HG02970 (cell line): ENCODE data around the gene TCF7.

ENCODE experiments used
- ATAC-seq: cut with Tn5 transposase; IDR thresholded peaks from one replicate; pipeline ENCODE4 v1.9.1; 2021; ENCODE audit warnings: mild to moderate bottlenecking, moderate library complexity, moderate number of reproducible peaks; ENCODE audit not compliant: unreplicated experiment, low FRiP score

Gene TCF7

GRCh38 chr5:134088994-134089560 lies 25.4 kb upstream of the TCF7 start:
- no peak for ATAC-seq

DNA sequence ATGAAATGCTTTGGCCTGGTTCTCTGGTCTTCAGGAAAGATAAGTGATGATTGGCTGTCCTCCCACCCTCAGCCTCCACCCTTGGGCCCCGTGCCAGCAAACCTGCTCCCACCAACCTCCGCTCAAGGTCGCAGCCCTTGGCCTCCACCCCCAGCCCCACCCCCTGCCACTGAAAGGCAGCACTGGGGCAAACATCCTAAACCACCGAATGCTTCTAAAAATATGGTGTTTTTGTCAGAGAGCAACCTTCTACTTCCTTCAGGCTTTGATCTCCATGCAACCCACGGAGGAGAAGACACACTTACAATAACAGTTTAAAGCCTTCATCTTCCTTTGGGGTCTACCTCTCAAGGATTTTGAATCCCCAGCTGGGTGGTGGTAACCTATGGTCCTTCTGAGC lies 24.0 kb upstream of the TCF7 start:
- ATAC-seq = no peak

- no peak for ATAC-seq
Measured at GRCh38 chr5:134091626-134092121, 22.8 kb upstream of the TCF7 start.

DNA sequence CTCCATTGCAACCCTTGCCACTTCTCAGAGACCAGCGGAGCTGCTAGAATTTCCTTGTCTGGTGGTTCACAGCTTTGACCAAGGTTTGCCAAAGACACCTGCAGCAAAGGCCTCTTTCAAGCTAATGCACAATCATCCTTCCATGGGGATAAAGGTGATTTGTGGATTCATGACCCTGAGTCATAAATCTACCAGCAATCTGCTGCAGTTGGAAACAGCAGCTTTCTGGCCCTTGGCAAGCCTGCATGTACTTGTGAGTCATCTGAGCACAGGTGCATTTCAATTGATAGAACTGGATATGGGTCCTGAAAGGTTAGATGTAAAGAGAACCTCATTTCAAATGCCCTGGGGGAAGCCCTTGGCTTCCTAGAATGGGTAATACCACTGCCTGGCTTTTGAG lies 21.6 kb upstream of the TCF7 start:
- no peak for ATAC-seq

- no peak for ATAC-seq
Measured at GRCh38 chr5:134093351-134093750, 21.1 kb upstream of the TCF7 start.

- no peak for ATAC-seq
Measured at GRCh38 chr5:134095293-134095692, 19.2 kb upstream of the TCF7 start.

DNA sequence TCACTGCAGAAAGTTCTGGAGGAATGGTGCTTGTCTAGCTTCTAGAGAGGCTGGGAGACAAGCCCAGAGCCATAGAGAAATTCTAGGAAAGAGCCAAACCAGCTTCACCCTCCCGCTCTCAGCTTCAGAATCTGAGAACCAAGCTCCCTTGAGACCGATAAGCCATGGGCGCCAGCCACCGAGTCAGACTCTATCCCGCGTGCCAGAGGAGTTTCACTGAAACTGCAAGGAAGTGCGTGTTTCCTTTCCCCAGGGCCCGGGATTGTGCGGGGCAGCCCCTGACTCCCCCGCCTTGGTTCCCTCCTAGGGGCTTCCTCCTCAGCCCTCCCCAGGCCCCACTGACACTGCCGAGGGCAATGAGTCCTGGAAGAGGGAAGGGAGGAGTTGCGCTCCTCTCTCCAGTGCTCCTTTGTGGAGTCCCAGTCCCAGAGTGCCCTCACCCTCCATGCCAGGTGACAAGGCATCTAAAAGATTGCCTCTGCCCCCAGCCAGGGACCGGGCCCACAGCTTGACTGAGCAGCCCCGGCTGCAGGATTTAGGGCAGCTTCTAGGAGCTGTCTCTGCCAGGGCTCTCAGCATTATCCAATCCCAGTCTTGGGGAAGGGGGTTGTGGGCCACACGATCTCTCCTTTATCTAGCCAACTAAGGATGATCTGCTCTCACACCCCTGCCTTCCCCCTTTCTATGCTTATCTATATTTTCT lies 18.4 kb upstream of the TCF7 start:
- no peak for ATAC-seq

GRCh38 chr5:134097211-134097749 lies 17.2 kb upstream of the TCF7 start:
- ATAC-seq = no peak

- ATAC-seq = no peak
Measured at GRCh38 chr5:134098690-134099089, 15.8 kb upstream of the TCF7 start.

- no peak for ATAC-seq
Measured at GRCh38 chr5:134099288-134099872, 15.1 kb upstream of the TCF7 start.

GRCh38 chr5:134099939-134100282 lies 14.6 kb upstream of the TCF7 start:
- ATAC-seq = no peak

- peak; percentile 56 for ATAC-seq
Measured at GRCh38 chr5:134100283-134101091, 14.0 kb upstream of the TCF7 start.

DNA sequence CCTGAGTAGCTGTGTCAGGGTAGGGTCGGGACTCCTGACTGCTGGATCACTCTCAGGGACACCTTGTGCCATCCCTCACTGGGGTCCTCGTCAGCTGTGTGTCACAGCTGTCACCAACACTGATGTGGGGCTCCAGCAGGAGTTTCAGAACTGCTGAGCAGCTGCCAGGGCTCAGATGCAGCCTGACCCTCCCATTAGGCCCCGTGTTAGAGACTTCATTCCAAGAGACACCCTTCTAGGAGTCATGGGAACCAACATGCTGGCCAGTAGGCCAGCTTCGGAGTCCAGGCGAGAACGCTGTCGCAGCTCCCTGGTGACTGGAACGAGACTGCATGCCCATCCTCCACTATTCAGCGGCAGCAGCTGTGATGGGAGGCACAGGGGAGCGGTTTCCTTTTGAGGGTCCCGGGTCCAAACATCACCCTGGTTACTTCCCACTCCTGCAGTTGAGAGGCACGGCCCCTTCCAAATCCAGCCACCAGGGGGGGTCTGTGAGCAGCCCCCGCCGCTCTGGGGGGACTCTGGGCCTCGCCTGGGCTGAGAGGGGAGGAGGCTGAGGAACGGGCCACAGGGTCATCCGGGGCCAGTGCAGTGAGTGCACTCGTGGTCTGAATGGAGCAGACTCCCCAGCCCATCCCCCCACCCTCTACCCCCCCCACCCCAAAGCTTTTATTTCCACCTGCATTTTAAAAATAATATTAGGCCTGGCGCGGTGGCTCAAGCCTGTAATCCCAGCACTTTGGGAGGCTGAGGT lies 12.6 kb upstream of the TCF7 start:
- ATAC-seq = no peak

GRCh38 chr5:134103397-134103796 lies 11.1 kb upstream of the TCF7 start:
- ATAC-seq = no peak

GRCh38 chr5:134103998-134104654 lies 10.4 kb upstream of the TCF7 start:
- no peak for ATAC-seq

DNA sequence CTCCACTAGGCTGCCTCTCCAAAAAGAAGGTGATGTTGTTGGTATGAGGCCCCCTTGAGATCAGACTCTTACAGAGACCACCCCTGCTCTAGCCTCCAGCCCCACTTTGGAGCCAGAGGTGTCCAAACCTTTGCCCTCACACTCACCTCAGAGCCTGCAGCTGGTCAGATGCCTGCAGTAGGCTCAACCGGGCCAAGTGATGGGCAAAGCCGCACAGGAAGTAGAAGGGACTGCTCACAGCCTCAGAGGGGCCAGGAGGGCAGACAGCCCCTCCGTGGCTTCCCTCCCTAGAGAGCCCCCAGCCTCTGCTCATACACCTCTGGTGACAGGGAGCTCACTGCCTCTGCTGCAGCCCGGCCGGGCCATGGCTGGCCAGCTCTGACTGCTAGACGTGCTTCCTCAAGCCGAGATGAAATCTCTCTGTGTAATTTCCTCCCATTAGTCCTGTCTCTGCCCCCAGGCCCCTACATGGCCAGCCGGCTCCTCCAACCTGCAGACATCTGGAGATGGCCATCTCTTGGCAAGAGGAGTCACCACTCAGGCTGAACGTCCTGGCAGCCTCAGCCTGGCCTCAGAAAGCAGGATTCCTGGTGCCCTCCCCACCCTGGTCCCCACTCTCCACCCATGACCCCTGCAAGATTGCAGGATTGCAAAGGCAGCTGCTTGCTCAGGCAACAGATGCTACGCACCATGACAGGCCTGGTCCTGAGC lies 7.3 kb upstream of the TCF7 start:
- no peak for ATAC-seq

DNA sequence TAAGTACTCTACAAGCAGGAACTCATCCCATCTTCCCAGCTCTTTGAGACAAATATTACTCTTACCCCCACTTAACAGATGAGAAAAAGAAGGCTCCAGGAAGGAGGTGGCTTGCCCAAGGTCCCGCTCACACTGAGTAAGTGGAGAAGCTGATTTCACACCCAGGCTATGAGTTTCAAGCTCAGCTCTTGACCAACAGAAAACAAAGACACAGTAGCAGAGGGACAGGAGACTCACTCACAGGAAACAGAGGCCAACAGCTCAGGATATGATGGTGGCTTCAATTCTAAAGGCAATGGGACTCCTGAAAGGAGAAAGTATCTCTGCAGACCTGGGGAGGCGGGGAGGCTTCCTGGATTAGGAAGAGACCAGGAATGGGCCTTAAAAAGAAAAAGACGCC lies 6.7 kb upstream of the TCF7 start:
- no peak for ATAC-seq

- no peak for ATAC-seq
Measured at GRCh38 chr5:134110382-134110781, 4.1 kb upstream of the TCF7 start.
